H9 (cell line): ENCODE data around the gene PNPLA1. TPM values are rescaled to one million over a fixed set of nuclear protein-coding genes. Genes with fewer than 3 reads are reported as not detected.

ENCODE experiments used
- DNase-seq: peaks from one replicate; pipeline ENCODE4 v3.0.0-alpha.2; 2017
- H2AFZ ChIP-seq: one replicate; pipeline ENCODE4 v1.6.1; 2013; ENCODE audit warnings: mild to moderate bottlenecking, low read length, control low read depth, moderate library complexity
- H2AK5ac ChIP-seq: 2 replicates; pipeline ENCODE4 v1.6.1; 2013; ENCODE audit warnings: low read length, control low read depth, mixed read lengths; ENCODE audit not compliant: insufficient read length
- H2BK120ac ChIP-seq: one replicate; pipeline ENCODE4 v1.6.1; 2013; ENCODE audit warnings: low read depth, mild to moderate bottlenecking, low read length, control low read depth, inconsistent platforms; ENCODE audit not compliant: poor library complexity, severe bottlenecking
- H2BK12ac ChIP-seq: 2 replicates; pipeline ENCODE4 v1.6.1; 2013; ENCODE audit warnings: low read length, control low read depth, mixed read lengths, low read depth; ENCODE audit not compliant: insufficient read length
- H2BK15ac ChIP-seq: 2 replicates; pipeline ENCODE4 v1.6.1; 2013; ENCODE audit warnings: low read depth, low read length, control low read depth
- H2BK20ac ChIP-seq: one replicate; pipeline ENCODE4 v1.6.1; 2013; ENCODE audit warnings: low read depth, mild to moderate bottlenecking, low read length, control low read depth, inconsistent platforms; ENCODE audit not compliant: poor library complexity, severe bottlenecking
- H2BK5ac ChIP-seq: 2 replicates; pipeline ENCODE4 v1.6.1; 2013; ENCODE audit warnings: low read length, control low read depth, mixed read lengths; ENCODE audit not compliant: insufficient read length
- H3K14ac ChIP-seq: 2 replicates; pipeline ENCODE4 v1.6.1; 2013; ENCODE audit warnings: low read length, control low read depth; ENCODE audit not compliant: insufficient read depth
- H3K18ac ChIP-seq: 2 replicates; pipeline ENCODE4 v1.6.1; 2013; ENCODE audit warnings: low read depth, mild to moderate bottlenecking, mixed read lengths, low read length, control low read depth; ENCODE audit not compliant: insufficient read length
- H3K23ac ChIP-seq: 2 replicates; pipeline ENCODE4 v1.6.1; 2013; ENCODE audit warnings: low read length, control low read depth, mixed read lengths, low read depth; ENCODE audit not compliant: insufficient read length
- H3K23me2 ChIP-seq: 2 replicates; pipeline ENCODE4 v1.6.1; 2013; ENCODE audit warnings: low read depth, mild to moderate bottlenecking, mixed read lengths, low read length, control low read depth; ENCODE audit not compliant: insufficient read length, poor library complexity, severe bottlenecking
- H3K27ac ChIP-seq: 2 replicates; pipeline ENCODE4 v1.5.1; 2013; ENCODE audit warnings: low read length, control low read depth, mixed read lengths, low read depth; ENCODE audit not compliant: insufficient read length
- H3K27me3 ChIP-seq: 2 replicates; pipeline ENCODE4 v1.6.1; 2013; ENCODE audit warnings: low read length, control low read depth, inconsistent platforms; ENCODE audit not compliant: insufficient read depth
- H3K4ac ChIP-seq: 2 replicates; pipeline ENCODE4 v1.6.1; 2013; ENCODE audit warnings: low read depth, mild to moderate bottlenecking, control low read depth, inconsistent platforms, low read length, moderate library complexity
- H3K4me1 ChIP-seq: 2 replicates; pipeline ENCODE4 v1.6.1; 2013; ENCODE audit warnings: low read length, control low read depth, inconsistent platforms; ENCODE audit not compliant: insufficient read depth
- H3K4me2 ChIP-seq: 2 replicates; pipeline ENCODE4 v1.6.1; 2013; ENCODE audit warnings: low read length, control low read depth, mixed read lengths; ENCODE audit not compliant: insufficient read length, insufficient read depth
- H3K56ac ChIP-seq: 2 replicates; pipeline ENCODE4 v1.6.1; 2013; ENCODE audit warnings: low read depth, mild to moderate bottlenecking, mixed read lengths, low read length, control low read depth; ENCODE audit not compliant: insufficient read length
- H3K79me1 ChIP-seq: 2 replicates; pipeline ENCODE4 v1.6.1; 2013; ENCODE audit warnings: low read depth, mild to moderate bottlenecking, moderate library complexity, low read length, control low read depth, inconsistent platforms; ENCODE audit not compliant: insufficient read depth, poor library complexity, severe bottlenecking
- H3K79me2 ChIP-seq: 2 replicates; pipeline ENCODE4 v1.6.1; 2013; ENCODE audit warnings: low read length, control low read depth, inconsistent platforms; ENCODE audit not compliant: insufficient read depth
- H3K9ac ChIP-seq: 2 replicates; pipeline ENCODE4 v1.6.1; 2013; ENCODE audit warnings: low read length, control low read depth, mixed read lengths; ENCODE audit not compliant: insufficient read length; ENCODE audit errors: extremely low read depth
- H3K9me3 ChIP-seq: one replicate; pipeline ENCODE4 v1.6.1; 2013; ENCODE audit warnings: low read depth, low read length, inconsistent platforms; ENCODE audit not compliant: control insufficient read depth
- H3T11ph ChIP-seq: one replicate; pipeline ENCODE4 v1.6.1; 2013; ENCODE audit warnings: mild to moderate bottlenecking, low read length, control low read depth, inconsistent platforms
- H4K20me1 ChIP-seq: one replicate; pipeline ENCODE4 v1.6.1; 2013; ENCODE audit not compliant: control insufficient read depth, insufficient read length, insufficient read depth
- H4K5ac ChIP-seq: 2 replicates; pipeline ENCODE4 v1.6.1; 2013; ENCODE audit warnings: low read depth, mild to moderate bottlenecking, mixed read lengths, low read length, control low read depth; ENCODE audit not compliant: insufficient read length
- H4K8ac ChIP-seq: replicated peaks from 2 replicates; pipeline ENCODE4 v1.6.1; 2013; ENCODE audit warnings: low read length, control low read depth, mixed read lengths, low read depth; ENCODE audit not compliant: insufficient read length
- H4K91ac ChIP-seq: 2 replicates; pipeline ENCODE4 v1.6.1; 2013; ENCODE audit warnings: low read depth, mild to moderate bottlenecking, moderate library complexity, mixed read lengths, low read length, control low read depth; ENCODE audit not compliant: insufficient read length
- H3K27ac Mint-ChIP-seq, 3 experiments: 2 replicates in 2 of 3; 3 replicates in 1 of 3; pipeline ENCODE4 v1.8.0; 2020 to 2021; ENCODE audit warnings: mixed read lengths in 3 of 3, mild to moderate bottlenecking in 1 of 3, moderate library complexity in 1 of 3
- H3K27me3 Mint-ChIP-seq: 2 replicates; pipeline ENCODE4 v1.8.0; 2021; ENCODE audit warnings: low read depth, mild to moderate bottlenecking, moderate library complexity, mixed read lengths
- H3K36me3 Mint-ChIP-seq, 3 experiments: 2 replicates in 2 of 3; 3 replicates in 1 of 3; pipeline ENCODE4 v1.8.0; 2020 to 2021; ENCODE audit warnings: low read depth in 3 of 3, mixed read lengths in 3 of 3; ENCODE audit not compliant: insufficient read depth in 1 of 3
- H3K4me1 Mint-ChIP-seq, 2 experiments: 2 replicates each; pipeline ENCODE4 v1.8.0; 2020; ENCODE audit warnings: mixed read lengths in 2 of 2
- H3K4me3 Mint-ChIP-seq, 2 experiments: 2 replicates in 1 of 2; 3 replicates in 1 of 2; pipeline ENCODE4 v1.8.0; 2020 to 2021; ENCODE audit warnings: mild to moderate bottlenecking in 2 of 2, mixed read lengths in 2 of 2, moderate library complexity in 1 of 2
- H3K9me3 Mint-ChIP-seq, 2 experiments: 2 replicates in 1 of 2; 3 replicates in 1 of 2; pipeline ENCODE4 v1.8.0; 2020; ENCODE audit warnings: mild to moderate bottlenecking in 2 of 2, mixed read lengths in 2 of 2, moderate library complexity in 1 of 2
- total RNA-seq: library from RNA; stranded (reverse); gene quantifications from 2 replicates; pipeline ENCODE4 v1.2.1, GENCODE V29; 2021
- TF ChIP-seq, protein P1 (sequence below): fragments of 200-600 bp; sonication (generic); conservative IDR thresholded peaks from 3 replicates; pipeline ENCODE4 v1.8.0; 2021; ENCODE audit warnings: antibody characterized with exemption, mild to moderate bottlenecking

Gene PNPLA1
- total RNA-seq, 1 experiment from 2014 or later = 0.09 TPM

- Histone ChIP-seq H3K4me1 (no peaks in the 10 kb centered on the region), H3K4me2 (no peak overlapping the region)
Measured at GRCh38 chr6:36327919-36328236, 58.0 kb downstream of the PNPLA1 start.

More at GRCh38 chr6:36327919-36328236, 58.0 kb downstream of the PNPLA1 start:
- H3K27ac Mint-ChIP-seq = no peak overlapping the region
- H3K9me3 Mint-ChIP-seq = no peaks in the 10 kb centered on the region; a peak in 1 of 5 replicates
- Histone ChIP-seq H4K5ac (no peak overlapping the region), H3K79me2 (no peaks in the 10 kb centered on the region), H3K23me2 (no peaks in the 10 kb centered on the region), H3K27ac (no peak overlapping the region), H3K27me3 (no peaks in the 10 kb centered on the region), H4K20me1 (no peaks in the 10 kb centered on the region), H2AFZ (no peak overlapping the region), H2BK120ac (no peak overlapping the region), H4K91ac (no peak overlapping the region), H3K56ac (no peak overlapping the region), H3K23ac (no peak overlapping the region), H2AK5ac (no peak overlapping the region), H2BK12ac (no peak overlapping the region), H3T11ph (no peak overlapping the region), H3K4ac (no peak overlapping the region), H3K18ac (no peak overlapping the region), H3K9me3 (no peaks in the 10 kb centered on the region), H3K9ac (no peak overlapping the region), H2BK15ac (no peak overlapping the region), H3K79me1 (no peaks in the 10 kb centered on the region), H2BK20ac (no peak overlapping the region), H3K14ac (no peak overlapping the region), H2BK5ac (no peak overlapping the region), H4K8ac (no peak overlapping the region)
- DNase-seq = no peak
- H3K27me3 Mint-ChIP-seq = peaks cover 9% of the 10 kb centered on the region
- peaks cover 26 to 47% of the 10 kb centered on the region in 2 experiments for H3K4me1 Mint-ChIP-seq
- no peak overlapping the region for H3K4me3 Mint-ChIP-seq
- H3K36me3 Mint-ChIP-seq = no peaks in the 10 kb centered on the region
- TF ChIP-seq, protein P1, sequence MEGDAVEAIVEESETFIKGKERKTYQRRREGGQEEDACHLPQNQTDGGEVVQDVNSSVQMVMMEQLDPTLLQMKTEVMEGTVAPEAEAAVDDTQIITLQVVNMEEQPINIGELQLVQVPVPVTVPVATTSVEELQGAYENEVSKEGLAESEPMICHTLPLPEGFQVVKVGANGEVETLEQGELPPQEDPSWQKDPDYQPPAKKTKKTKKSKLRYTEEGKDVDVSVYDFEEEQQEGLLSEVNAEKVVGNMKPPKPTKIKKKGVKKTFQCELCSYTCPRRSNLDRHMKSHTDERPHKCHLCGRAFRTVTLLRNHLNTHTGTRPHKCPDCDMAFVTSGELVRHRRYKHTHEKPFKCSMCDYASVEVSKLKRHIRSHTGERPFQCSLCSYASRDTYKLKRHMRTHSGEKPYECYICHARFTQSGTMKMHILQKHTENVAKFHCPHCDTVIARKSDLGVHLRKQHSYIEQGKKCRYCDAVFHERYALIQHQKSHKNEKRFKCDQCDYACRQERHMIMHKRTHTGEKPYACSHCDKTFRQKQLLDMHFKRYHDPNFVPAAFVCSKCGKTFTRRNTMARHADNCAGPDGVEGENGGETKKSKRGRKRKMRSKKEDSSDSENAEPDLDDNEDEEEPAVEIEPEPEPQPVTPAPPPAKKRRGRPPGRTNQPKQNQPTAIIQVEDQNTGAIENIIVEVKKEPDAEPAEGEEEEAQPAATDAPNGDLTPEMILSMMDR = no peak
